BE2C (cell line): Measurements from ENCODE around the gene ATF6.

ENCODE experiments used
- DNase-seq: peaks from one replicate; pipeline ENCODE4 v3.0.0-alpha.2; 2020
- H3K27me3 ChIP-seq: fragments of 250-450 bp; sonication (Bioruptor Pico); 2 replicates; pipeline ENCODE4 v1.5.1; 2020; ENCODE audit warnings: mild to moderate bottlenecking
- H3K36me3 ChIP-seq: fragments of 250-450 bp; sonication (Bioruptor Pico); 2 replicates; pipeline ENCODE4 v1.5.1; 2020; ENCODE audit warnings: mild to moderate bottlenecking
- H3K4me1 ChIP-seq: fragments of 250-450 bp; sonication (Bioruptor Pico); 2 replicates; pipeline ENCODE4 v1.5.1; 2020
- H3K4me3 ChIP-seq: 2 replicates; pipeline ENCODE4 v1.5.1; 2011; ENCODE audit warnings: low read depth, low read length
- H3K9me3 ChIP-seq: fragments of 250-450 bp; sonication (Bioruptor Pico); 2 replicates; pipeline ENCODE4 v1.5.1; 2020
- CTCF ChIP-seq: IDR thresholded peaks from 2 replicates; pipeline ENCODE4 v1.5.1; 2012; ENCODE audit warnings: mild to moderate bottlenecking, low read depth, low read length

ATF6 gene

GRCh38 chr1:161727256-161727924, 38.7 kb upstream of the ATF6 start:
- no peak for TF ChIP-seq CTCF

GRCh38 chr1:161728376-161729226, 37.5 kb upstream of the ATF6 start:
- Histone ChIP-seq H3K4me3 (no peak overlapping the region), H3K4me1 (no peaks in the 10 kb centered on the region), H3K27me3 (peaks cover 36% of the 10 kb centered on the region), H3K9me3 (no peaks in the 10 kb centered on the region), H3K36me3 (no peaks in the 10 kb centered on the region)
- DNase-seq: no peak
- no peak for TF ChIP-seq CTCF

More at GRCh38 chr1:161727256-161727924, 38.7 kb upstream of the ATF6 start:
- peaks cover 24% of the 10 kb centered on the region for H3K27me3 ChIP-seq
- no peaks in the 10 kb centered on the region for H3K36me3 ChIP-seq
- no peak for DNase-seq
- H3K4me1 ChIP-seq: no peaks in the 10 kb centered on the region
- H3K9me3 ChIP-seq: no peaks in the 10 kb centered on the region
- peak overlapping the region; percentile 84 for H3K4me3 ChIP-seq

- H3K4me3 ChIP-seq: no peak overlapping the region
- no peaks in the 10 kb centered on the region for H3K9me3 ChIP-seq
- no peak for TF ChIP-seq CTCF
- no peaks in the 10 kb centered on the region for H3K36me3 ChIP-seq
- no peaks in the 10 kb centered on the region for H3K4me1 ChIP-seq
- DNase-seq: no peak
- H3K27me3 ChIP-seq: peaks cover 41% of the 10 kb centered on the region
These were observed 36.0 kb upstream of the ATF6 start for GRCh38 chr1:161730050-161730564.

GRCh38 chr1:161731241-161731640, 34.9 kb upstream of the ATF6 start:
- no peaks in the 10 kb centered on the region for H3K9me3 ChIP-seq
- no peaks in the 10 kb centered on the region for H3K36me3 ChIP-seq
- DNase-seq: no peak
- H3K4me1 ChIP-seq: no peaks in the 10 kb centered on the region
- H3K4me3 ChIP-seq: no peak overlapping the region
- H3K27me3 ChIP-seq: peaks cover 42% of the 10 kb centered on the region
- no peak for TF ChIP-seq CTCF

GRCh38 chr1:161731981-161732718, 34.0 kb upstream of the ATF6 start:
- no peak overlapping the region for H3K4me3 ChIP-seq
- DNase-seq: no peak
- H3K9me3 ChIP-seq: no peaks in the 10 kb centered on the region
- no peaks in the 10 kb centered on the region for H3K4me1 ChIP-seq
- TF ChIP-seq CTCF: no peak
- no peaks in the 10 kb centered on the region for H3K36me3 ChIP-seq
- peaks cover 42% of the 10 kb centered on the region for H3K27me3 ChIP-seq
